ENCODE measurements around the gene PYDC1. TPM values are rescaled to one million over a fixed set of nuclear protein-coding genes. Genes with fewer than 3 reads are reported as not detected.

Gene PYDC1
- total RNA-seq, 1 donor from 2014 or later, result not detected

GRCh38 chr16:31186930-31187807 is 29.8 kb downstream of the PYDC1 start:
- H3K36me3 Mint-ChIP-seq (ENCODE audit: unreplicated experiment), result peaks cover 9% of the 10 kb centered on the region
- DNase-seq, result no peak
- TF ChIP-seq CTCF (IDR thresholded peaks at IDR 0.05; ENCODE audit: partially characterized antibody, unreplicated experiment), result no peak
- no peak overlapping the region for H3K27ac Mint-ChIP-seq (ENCODE audit: unreplicated experiment)
- H3K4me1 Mint-ChIP-seq (ENCODE audit: low read depth, unreplicated experiment), result peaks cover 9% of the 10 kb centered on the region
- no peak overlapping the region for H3K4me3 Mint-ChIP-seq (ENCODE audit: unreplicated experiment)
- peaks cover 4% of the 10 kb centered on the region for H3K9me3 Mint-ChIP-seq (ENCODE audit: unreplicated experiment)
- peaks cover 8% of the 10 kb centered on the region for H3K27me3 Mint-ChIP-seq (ENCODE audit: unreplicated experiment)

GRCh38 chr16:31186176-31186575 is 30.8 kb downstream of the PYDC1 start:
- TF ChIP-seq CTCF (IDR thresholded peaks at IDR 0.05; ENCODE audit: partially characterized antibody, unreplicated experiment), result no peak
- H3K27ac Mint-ChIP-seq (ENCODE audit: unreplicated experiment), result no peak overlapping the region
- H3K9me3 Mint-ChIP-seq (ENCODE audit: unreplicated experiment), result peaks cover 8% of the 10 kb centered on the region
- H3K27me3 Mint-ChIP-seq (ENCODE audit: unreplicated experiment), result peaks cover 13% of the 10 kb centered on the region
- H3K4me1 Mint-ChIP-seq (ENCODE audit: low read depth, unreplicated experiment), result peaks cover 15% of the 10 kb centered on the region
- no peak for DNase-seq
- no peak overlapping the region for H3K4me3 Mint-ChIP-seq (ENCODE audit: unreplicated experiment)
- H3K36me3 Mint-ChIP-seq (ENCODE audit: unreplicated experiment), result peaks cover 9% of the 10 kb centered on the region

DNA sequence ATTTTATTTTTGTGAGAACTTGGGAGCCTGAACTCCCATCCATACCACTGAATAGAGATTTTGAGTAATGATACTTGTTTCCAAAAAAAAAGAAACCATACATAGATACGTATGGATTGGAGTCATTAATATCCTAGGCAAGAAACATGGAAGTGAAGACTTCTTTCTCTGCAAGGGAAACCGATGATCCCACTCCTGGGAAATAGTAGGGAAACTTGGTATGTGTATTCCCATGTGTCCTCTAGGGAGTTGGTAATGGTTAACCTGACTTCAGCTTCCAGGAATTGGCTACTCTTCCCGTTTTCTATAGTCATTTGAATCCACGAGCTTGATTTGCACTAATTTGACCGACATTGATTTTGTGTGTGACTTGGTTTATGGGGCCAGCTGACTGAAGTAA is 31.6 kb downstream of the PYDC1 start:
- H3K36me3 Mint-ChIP-seq (ENCODE audit: unreplicated experiment), result peaks cover 8% of the 10 kb centered on the region
- H3K27me3 Mint-ChIP-seq (ENCODE audit: unreplicated experiment), result peaks cover 14% of the 10 kb centered on the region
- H3K4me1 Mint-ChIP-seq (ENCODE audit: low read depth, unreplicated experiment), result peaks cover 15% of the 10 kb centered on the region
- no peak for TF ChIP-seq CTCF (IDR thresholded peaks at IDR 0.05; ENCODE audit: partially characterized antibody, unreplicated experiment)
- no peak for DNase-seq
- H3K9me3 Mint-ChIP-seq (ENCODE audit: unreplicated experiment), result peaks cover 13% of the 10 kb centered on the region
- no peak overlapping the region for H3K27ac Mint-ChIP-seq (ENCODE audit: unreplicated experiment)
- H3K4me3 Mint-ChIP-seq (ENCODE audit: unreplicated experiment), result no peak overlapping the region

DNA sequence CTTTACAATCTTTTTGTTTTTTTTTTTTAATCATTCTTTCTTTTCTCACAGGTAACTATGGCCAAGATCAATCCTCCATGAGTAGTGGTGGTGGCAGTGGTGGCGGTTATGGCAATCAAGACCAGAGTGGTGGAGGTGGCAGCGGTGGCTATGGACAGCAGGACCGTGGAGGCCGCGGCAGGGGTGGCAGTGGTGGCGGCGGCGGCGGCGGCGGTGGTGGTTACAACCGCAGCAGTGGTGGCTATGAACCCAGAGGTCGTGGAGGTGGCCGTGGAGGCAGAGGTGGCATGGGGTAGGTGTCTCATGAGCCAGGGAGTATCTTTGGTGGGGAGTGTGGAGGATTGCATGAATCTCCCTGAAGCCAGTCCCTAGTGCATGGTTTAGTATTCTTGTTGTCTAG is 32.0 kb downstream of the PYDC1 start:
- TF ChIP-seq CTCF (IDR thresholded peaks at IDR 0.05; ENCODE audit: partially characterized antibody, unreplicated experiment), result no peak
- no peak overlapping the region for H3K4me3 Mint-ChIP-seq (ENCODE audit: unreplicated experiment)
- H3K27ac Mint-ChIP-seq (ENCODE audit: unreplicated experiment), result no peak overlapping the region
- peaks cover 12% of the 10 kb centered on the region for H3K27me3 Mint-ChIP-seq (ENCODE audit: unreplicated experiment)
- peaks cover 15% of the 10 kb centered on the region for H3K4me1 Mint-ChIP-seq (ENCODE audit: low read depth, unreplicated experiment)
- DNase-seq, result no peak
- peaks cover 4% of the 10 kb centered on the region for H3K36me3 Mint-ChIP-seq (ENCODE audit: unreplicated experiment)
- H3K9me3 Mint-ChIP-seq (ENCODE audit: unreplicated experiment), result peaks cover 15% of the 10 kb centered on the region

Measured in glutamatergic neuron (in vitro differentiated cells).